Gastroesophageal sphincter (tissue), 3 donors: ENCODE measurements around the gene TIAM2.

Experiments
- POLR2AphosphoS5 ChIP-seq: sonication (generic); formaldehyde crosslinking; IDR thresholded peaks from one replicate; pipeline ENCODE4 v1.6.1; 2017; ENCODE audit warnings: antibody characterized with exemption
- TF ChIP-seq, protein P1 (sequence below), 4 experiments: fragments of 200-600 bp in 2 of 4; fragments of 450-650 bp in 2 of 4; sonication (generic) in 1 of 4; IDR thresholded peaks; one replicate each; pipeline ENCODE4 v1.5.1; 2017 to 2019; ENCODE audit warnings: antibody characterized with exemption in 4 of 4, mild to moderate bottlenecking in 2 of 4, moderate library complexity in 2 of 4

DNA sequence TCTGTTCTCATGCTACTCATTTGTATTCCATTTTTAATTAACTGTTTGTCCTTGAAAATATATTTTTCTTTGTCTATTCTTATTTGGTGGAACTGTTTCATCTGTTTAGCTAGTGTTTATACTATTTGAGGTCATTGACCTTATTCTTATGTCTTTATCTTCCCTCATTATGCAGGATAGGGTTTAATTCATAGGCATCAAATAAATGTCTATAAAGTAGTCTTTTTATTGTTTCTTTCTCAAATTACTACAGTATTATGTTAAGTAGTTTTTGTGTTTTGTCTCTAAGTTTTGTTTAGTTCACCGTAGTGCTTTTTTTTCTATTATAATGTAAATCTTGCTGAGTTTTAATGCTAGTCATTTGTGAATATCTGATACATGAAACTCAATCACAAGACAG, 19.0 kb downstream of the TIAM2 start:
- TF ChIP-seq, protein P1, sequence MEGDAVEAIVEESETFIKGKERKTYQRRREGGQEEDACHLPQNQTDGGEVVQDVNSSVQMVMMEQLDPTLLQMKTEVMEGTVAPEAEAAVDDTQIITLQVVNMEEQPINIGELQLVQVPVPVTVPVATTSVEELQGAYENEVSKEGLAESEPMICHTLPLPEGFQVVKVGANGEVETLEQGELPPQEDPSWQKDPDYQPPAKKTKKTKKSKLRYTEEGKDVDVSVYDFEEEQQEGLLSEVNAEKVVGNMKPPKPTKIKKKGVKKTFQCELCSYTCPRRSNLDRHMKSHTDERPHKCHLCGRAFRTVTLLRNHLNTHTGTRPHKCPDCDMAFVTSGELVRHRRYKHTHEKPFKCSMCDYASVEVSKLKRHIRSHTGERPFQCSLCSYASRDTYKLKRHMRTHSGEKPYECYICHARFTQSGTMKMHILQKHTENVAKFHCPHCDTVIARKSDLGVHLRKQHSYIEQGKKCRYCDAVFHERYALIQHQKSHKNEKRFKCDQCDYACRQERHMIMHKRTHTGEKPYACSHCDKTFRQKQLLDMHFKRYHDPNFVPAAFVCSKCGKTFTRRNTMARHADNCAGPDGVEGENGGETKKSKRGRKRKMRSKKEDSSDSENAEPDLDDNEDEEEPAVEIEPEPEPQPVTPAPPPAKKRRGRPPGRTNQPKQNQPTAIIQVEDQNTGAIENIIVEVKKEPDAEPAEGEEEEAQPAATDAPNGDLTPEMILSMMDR (IDR thresholded peaks at IDR 0.05): no peak
- TF ChIP-seq POLR2AphosphoS5: no peak
